Panc1 (cell line): ENCODE measurements around the gene THADA. TPM values are rescaled to one million over a fixed set of nuclear protein-coding genes. Genes with fewer than 3 reads are reported as not detected.

Experiments
- ATAC-seq: fragments of 200-7000 bp; cut with Tn5 transposase; 2 replicates; pipeline ENCODE4 v1.9.1; 2020; ENCODE audit warnings: mild to moderate bottlenecking, moderate library complexity
- BruUV-seq: library from RNA; stranded (reverse); fragments of 400-500 nt; replicated peaks from 2 replicates; lab custom pipeline; 2021; lab: Mats Ljungman, UMichigan
- CTCF ChIA-PET: fragments of 300-600 bp; sonication (Branson Sonifier 250); formaldehyde crosslinking; loops from one replicate; lab custom pipeline; 2022; ENCODE audit warnings: antibody characterized with exemption; lab: Charles Lee
- POLR2A ChIA-PET: fragments of 300-600 bp; sonication (Branson Sonifier 250); formaldehyde crosslinking; loops from one replicate; lab custom pipeline; 2022; ENCODE audit warnings: antibody characterized with exemption; lab: Charles Lee
- DNase-seq: peaks from one replicate; pipeline ENCODE4 v3.0.0-alpha.2; 2010; ENCODE audit warnings: low read depth, low spot score
- H3K27ac ChIP-seq: 2 replicates; pipeline ENCODE4 v1.5.1; 2011; ENCODE audit warnings: mild to moderate bottlenecking, low read length, inconsistent platforms
- H3K27me3 ChIP-seq: fragments of 200-500 bp; sonication (Bioruptor generic); 2 replicates; pipeline ENCODE4 v1.6.0; 2014; ENCODE audit warnings: low read length, inconsistent platforms; ENCODE audit not compliant: control insufficient read depth, insufficient read depth
- H3K36me3 ChIP-seq: fragments of 200-500 bp; sonication (Bioruptor generic); 2 replicates; pipeline ENCODE4 v1.5.1; 2014; ENCODE audit warnings: inconsistent platforms, mild to moderate bottlenecking, low read length, moderate library complexity; ENCODE audit not compliant: control insufficient read depth, insufficient read depth
- H3K4me1 ChIP-seq: 2 replicates; pipeline ENCODE4 v1.5.1; 2011; ENCODE audit warnings: inconsistent platforms, mild to moderate bottlenecking, low read length, moderate library complexity; ENCODE audit not compliant: control insufficient read depth, insufficient read depth
- H3K4me3 ChIP-seq, 2 experiments: 2 replicates each; pipeline ENCODE4 v1.5.1; 2011 to 2012; ENCODE audit warnings: low read depth in 2 of 2, low read length in 2 of 2, mild to moderate bottlenecking in 2 of 2, inconsistent platforms in 1 of 2, moderate library complexity in 1 of 2
- H3K9me3 ChIP-seq: fragments of 200-500 bp; sonication (Bioruptor generic); 2 replicates; pipeline ENCODE4 v1.5.1; 2014; ENCODE audit warnings: low read depth, mild to moderate bottlenecking, inconsistent platforms, low read length, moderate library complexity; ENCODE audit not compliant: control insufficient read depth, insufficient read depth
- POLR2AphosphoS5 ChIP-seq: IDR thresholded peaks from 2 replicates; pipeline ENCODE4 v1.6.1; 2012; ENCODE audit warnings: mild to moderate bottlenecking, low read depth, low read length, moderate library complexity
- SIN3A ChIP-seq: IDR thresholded peaks from 2 replicates; pipeline ENCODE4 v1.6.1; 2012; ENCODE audit warnings: low read depth, mild to moderate bottlenecking, low read length, moderate library complexity, borderline replicate concordance; ENCODE audit not compliant: insufficient read depth
- TCF7L2 ChIP-seq: IDR thresholded peaks from 2 replicates; pipeline ENCODE4 v1.6.1; 2011; ENCODE audit warnings: mild to moderate bottlenecking, low read depth, low read length, inconsistent platforms
- in situ Hi-C: cut with HindIII; loops from 2 replicates; pipeline ENCODE4 v1.10.0; 2016; ENCODE audit warnings: low sequenced_read_pairs, low pct_unique_long_range_greater_than_20kb
- intact Hi-C: fragments of 100-400 bp; cut with micrococcal nuclease; formaldehyde crosslinking; loops from one replicate; pipeline ENCODE4 v1.10.0; 2022; ENCODE audit not compliant: unreplicated experiment
- total RNA-seq: library from RNA; stranded (reverse); gene quantifications from one replicate; pipeline ENCODE4 v1.2.1, GENCODE V29; 2021; ENCODE audit not compliant: unreplicated experiment
- TF ChIP-seq, protein P1 (sequence below), 2 experiments: IDR thresholded peaks; 2 replicates each; pipeline ENCODE4 v1.6.1; 2011 to 2012; ENCODE audit warnings: low read depth in 2 of 2, control low read depth in 1 of 2, low read length in 1 of 2, mild to moderate bottlenecking in 1 of 2, moderate library complexity in 1 of 2; ENCODE audit not compliant: insufficient read depth in 1 of 2
- TF ChIP-seq, protein P2 (sequence below): fragments of 450-650 bp; IDR thresholded peaks from 2 replicates; pipeline ENCODE4 v1.5.1; 2017; ENCODE audit warnings: mild to moderate bottlenecking

Gene THADA
- total RNA-seq, 1 experiment from 2014 or later, result 37.2 TPM

DNA sequence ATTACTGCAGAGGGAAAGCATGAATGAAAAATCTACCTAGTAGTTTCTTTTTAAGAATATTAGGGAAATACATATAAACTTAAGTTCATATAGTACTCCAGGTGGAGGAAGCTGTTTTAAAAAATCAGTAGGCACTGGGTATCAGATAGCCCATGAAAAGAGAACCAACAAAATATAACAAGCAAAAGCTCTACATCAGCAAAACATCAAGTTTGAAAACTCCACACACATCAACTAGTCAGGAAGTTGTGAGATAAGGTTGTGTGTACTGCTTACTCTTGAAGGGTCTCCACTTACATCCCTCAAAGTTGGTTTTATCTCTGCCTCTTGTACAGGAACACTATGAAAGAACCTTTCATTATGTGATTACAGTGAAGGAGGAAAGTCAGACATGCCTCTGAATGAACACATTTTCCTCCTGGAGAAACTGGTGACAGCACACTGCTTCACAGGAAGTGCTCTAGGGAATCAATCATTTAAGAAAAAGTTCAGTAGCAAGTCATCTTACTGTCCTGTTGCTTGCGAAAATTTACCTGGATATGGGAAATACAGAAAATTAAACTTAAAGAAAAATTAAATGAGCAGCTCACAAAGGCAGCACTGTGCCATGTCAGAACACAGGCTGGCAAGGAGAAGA lies 57.7 kb downstream of the THADA start:
- H3K27ac ChIP-seq, result no peak overlapping the region
- CTCF ChIA-PET, result no interaction called here
- in situ Hi-C loops (no loop called here), intact Hi-C loops (no loop called here)
- no peaks in the 10 kb centered on the region for H3K4me1 ChIP-seq
- ATAC-seq, result no peak
- peaks cover 6% of the 10 kb centered on the region; the same call in 1 of the 2 replicates for H3K36me3 ChIP-seq
- POLR2A ChIA-PET, result no interaction called here
- BruUV-seq, result no TSS peak
- no peak for TF ChIP-seq POLR2AphosphoS5
- no peak for TF ChIP-seq TCF7L2
- TF ChIP-seq, protein P1, sequence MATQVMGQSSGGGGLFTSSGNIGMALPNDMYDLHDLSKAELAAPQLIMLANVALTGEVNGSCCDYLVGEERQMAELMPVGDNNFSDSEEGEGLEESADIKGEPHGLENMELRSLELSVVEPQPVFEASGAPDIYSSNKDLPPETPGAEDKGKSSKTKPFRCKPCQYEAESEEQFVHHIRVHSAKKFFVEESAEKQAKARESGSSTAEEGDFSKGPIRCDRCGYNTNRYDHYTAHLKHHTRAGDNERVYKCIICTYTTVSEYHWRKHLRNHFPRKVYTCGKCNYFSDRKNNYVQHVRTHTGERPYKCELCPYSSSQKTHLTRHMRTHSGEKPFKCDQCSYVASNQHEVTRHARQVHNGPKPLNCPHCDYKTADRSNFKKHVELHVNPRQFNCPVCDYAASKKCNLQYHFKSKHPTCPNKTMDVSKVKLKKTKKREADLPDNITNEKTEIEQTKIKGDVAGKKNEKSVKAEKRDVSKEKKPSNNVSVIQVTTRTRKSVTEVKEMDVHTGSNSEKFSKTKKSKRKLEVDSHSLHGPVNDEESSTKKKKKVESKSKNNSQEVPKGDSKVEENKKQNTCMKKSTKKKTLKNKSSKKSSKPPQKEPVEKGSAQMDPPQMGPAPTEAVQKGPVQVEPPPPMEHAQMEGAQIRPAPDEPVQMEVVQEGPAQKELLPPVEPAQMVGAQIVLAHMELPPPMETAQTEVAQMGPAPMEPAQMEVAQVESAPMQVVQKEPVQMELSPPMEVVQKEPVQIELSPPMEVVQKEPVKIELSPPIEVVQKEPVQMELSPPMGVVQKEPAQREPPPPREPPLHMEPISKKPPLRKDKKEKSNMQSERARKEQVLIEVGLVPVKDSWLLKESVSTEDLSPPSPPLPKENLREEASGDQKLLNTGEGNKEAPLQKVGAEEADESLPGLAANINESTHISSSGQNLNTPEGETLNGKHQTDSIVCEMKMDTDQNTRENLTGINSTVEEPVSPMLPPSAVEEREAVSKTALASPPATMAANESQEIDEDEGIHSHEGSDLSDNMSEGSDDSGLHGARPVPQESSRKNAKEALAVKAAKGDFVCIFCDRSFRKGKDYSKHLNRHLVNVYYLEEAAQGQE (IDR thresholded peaks at IDR 0.05; ENCODE audit: insufficient read depth in 1 of 2, low read depth in 2 of 2, low read length in 1 of 2), result no peak
- TF ChIP-seq, protein P2, sequence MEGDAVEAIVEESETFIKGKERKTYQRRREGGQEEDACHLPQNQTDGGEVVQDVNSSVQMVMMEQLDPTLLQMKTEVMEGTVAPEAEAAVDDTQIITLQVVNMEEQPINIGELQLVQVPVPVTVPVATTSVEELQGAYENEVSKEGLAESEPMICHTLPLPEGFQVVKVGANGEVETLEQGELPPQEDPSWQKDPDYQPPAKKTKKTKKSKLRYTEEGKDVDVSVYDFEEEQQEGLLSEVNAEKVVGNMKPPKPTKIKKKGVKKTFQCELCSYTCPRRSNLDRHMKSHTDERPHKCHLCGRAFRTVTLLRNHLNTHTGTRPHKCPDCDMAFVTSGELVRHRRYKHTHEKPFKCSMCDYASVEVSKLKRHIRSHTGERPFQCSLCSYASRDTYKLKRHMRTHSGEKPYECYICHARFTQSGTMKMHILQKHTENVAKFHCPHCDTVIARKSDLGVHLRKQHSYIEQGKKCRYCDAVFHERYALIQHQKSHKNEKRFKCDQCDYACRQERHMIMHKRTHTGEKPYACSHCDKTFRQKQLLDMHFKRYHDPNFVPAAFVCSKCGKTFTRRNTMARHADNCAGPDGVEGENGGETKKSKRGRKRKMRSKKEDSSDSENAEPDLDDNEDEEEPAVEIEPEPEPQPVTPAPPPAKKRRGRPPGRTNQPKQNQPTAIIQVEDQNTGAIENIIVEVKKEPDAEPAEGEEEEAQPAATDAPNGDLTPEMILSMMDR, result no peak
- no peak for TF ChIP-seq SIN3A
- no peaks in the 10 kb centered on the region for H3K9me3 ChIP-seq
- no peak for DNase-seq
- no peak overlapping the region for H3K4me3 ChIP-seq
- no peaks in the 10 kb centered on the region for H3K27me3 ChIP-seq

DNA sequence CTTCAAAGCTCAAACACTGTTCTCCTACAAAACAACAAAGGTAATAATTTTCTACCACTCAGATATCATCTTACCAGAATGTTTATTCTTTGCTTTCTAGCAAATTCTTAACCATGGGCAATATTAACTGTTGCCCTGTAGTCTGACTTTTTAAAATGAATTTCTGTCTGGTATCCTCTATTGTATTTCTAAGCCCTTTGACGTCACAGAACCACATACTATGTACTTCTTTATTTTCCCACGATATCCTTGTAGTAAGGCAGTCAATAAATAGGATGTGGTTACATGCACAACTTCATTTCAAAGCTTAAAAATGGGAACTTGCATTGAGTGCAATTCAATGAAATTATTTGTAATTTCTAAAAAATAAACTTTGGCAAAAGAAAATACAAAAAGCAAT lies 58.7 kb downstream of the THADA start:
- peaks cover 6% of the 10 kb centered on the region; the same call in 1 of the 2 replicates for H3K36me3 ChIP-seq
- intact Hi-C loops (no loop called here), in situ Hi-C loops (no loop called here)
- H3K9me3 ChIP-seq, result no peaks in the 10 kb centered on the region
- no peak for DNase-seq
- no peak overlapping the region for H3K27ac ChIP-seq
- no peaks in the 10 kb centered on the region for H3K4me1 ChIP-seq
- POLR2A ChIA-PET, result no interaction called here
- no peaks in the 10 kb centered on the region for H3K27me3 ChIP-seq
- no peak overlapping the region for H3K4me3 ChIP-seq
- TF ChIP-seq, protein P1 (IDR thresholded peaks at IDR 0.05; ENCODE audit: insufficient read depth in 1 of 2, low read depth in 2 of 2, low read length in 1 of 2), result no peak
- TF ChIP-seq TCF7L2 (no peak), POLR2AphosphoS5 (no peak), SIN3A (no peak)
- TF ChIP-seq, protein P2, result no peak
- no TSS peak for BruUV-seq
- CTCF ChIA-PET, result no interaction called here
- no peak for ATAC-seq
